Lower leg skin (tissue), 3 donors: ENCODE data around the gene RBBP8.

Experiments
- POLR2A ChIP-seq, 2 donors: fragments of 450-650 bp; IDR thresholded peaks; one replicate each; pipeline ENCODE4 v1.6.1; 2016 to 2017; ENCODE audit warnings: antibody characterized with exemption in 2 of 2, mild to moderate bottlenecking in 1 of 2, moderate library complexity in 1 of 2
- TF ChIP-seq, protein P1 (sequence below), 3 donors: fragments of 450-650 bp; IDR thresholded peaks; one replicate each; pipeline ENCODE4 v1.5.1; 2016; ENCODE audit warnings: antibody characterized with exemption in 3 of 3, mild to moderate bottlenecking in 3 of 3, moderate library complexity in 2 of 3

DNA sequence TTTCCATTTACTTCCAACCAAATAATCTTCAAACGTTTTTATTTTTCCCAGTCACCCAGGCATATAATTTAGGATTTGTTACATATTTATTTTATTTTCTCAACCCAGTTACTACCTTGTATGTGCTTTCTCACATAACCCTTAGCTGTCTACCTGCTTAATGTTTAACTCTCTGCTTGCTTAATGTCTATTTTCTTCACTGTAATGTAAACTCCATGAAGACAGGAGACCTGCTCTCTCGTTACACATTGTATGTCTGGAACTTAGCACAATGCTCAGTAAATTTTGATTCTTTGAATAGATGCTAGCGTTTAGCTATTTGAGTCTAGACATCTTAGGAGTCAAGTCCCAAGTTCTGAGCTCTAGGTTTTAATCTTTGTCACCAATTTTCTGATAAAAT is 70.2 kb downstream of the RBBP8 start:
- TF ChIP-seq, protein P1, sequence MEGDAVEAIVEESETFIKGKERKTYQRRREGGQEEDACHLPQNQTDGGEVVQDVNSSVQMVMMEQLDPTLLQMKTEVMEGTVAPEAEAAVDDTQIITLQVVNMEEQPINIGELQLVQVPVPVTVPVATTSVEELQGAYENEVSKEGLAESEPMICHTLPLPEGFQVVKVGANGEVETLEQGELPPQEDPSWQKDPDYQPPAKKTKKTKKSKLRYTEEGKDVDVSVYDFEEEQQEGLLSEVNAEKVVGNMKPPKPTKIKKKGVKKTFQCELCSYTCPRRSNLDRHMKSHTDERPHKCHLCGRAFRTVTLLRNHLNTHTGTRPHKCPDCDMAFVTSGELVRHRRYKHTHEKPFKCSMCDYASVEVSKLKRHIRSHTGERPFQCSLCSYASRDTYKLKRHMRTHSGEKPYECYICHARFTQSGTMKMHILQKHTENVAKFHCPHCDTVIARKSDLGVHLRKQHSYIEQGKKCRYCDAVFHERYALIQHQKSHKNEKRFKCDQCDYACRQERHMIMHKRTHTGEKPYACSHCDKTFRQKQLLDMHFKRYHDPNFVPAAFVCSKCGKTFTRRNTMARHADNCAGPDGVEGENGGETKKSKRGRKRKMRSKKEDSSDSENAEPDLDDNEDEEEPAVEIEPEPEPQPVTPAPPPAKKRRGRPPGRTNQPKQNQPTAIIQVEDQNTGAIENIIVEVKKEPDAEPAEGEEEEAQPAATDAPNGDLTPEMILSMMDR (IDR thresholded peaks at IDR 0.05): no peak
- no peak for TF ChIP-seq POLR2A (IDR thresholded peaks at IDR 0.05)
